GM18909 (cell line): ENCODE results near the gene PRKAG2.

Experiments
- ATAC-seq: cut with Tn5 transposase; IDR thresholded peaks from one replicate; pipeline ENCODE4 v1.9.1; 2021; ENCODE audit warnings: mild to moderate bottlenecking; ENCODE audit not compliant: unreplicated experiment, poor library complexity

The PRKAG2 gene

GRCh38 chr7:151518947-151519764, 357.8 kb downstream of the PRKAG2 start:
- peak; percentile 56 for ATAC-seq

- ATAC-seq = no peak
Observed at GRCh38 chr7:151518105-151518946, 358.6 kb downstream of the PRKAG2 start.

- ATAC-seq = no peak
Observed at GRCh38 chr7:151517601-151518104, 359.3 kb downstream of the PRKAG2 start.

- no peak for ATAC-seq
Observed at GRCh38 chr7:151515276-151515565, 361.7 kb downstream of the PRKAG2 start.

GRCh38 chr7:151514461-151515275, 362.2 kb downstream of the PRKAG2 start:
- ATAC-seq = no peak

GRCh38 chr7:151513133-151513532, 363.8 kb downstream of the PRKAG2 start:
- no peak for ATAC-seq

- ATAC-seq = no peak
Observed at GRCh38 chr7:151512353-151512752, 364.6 kb downstream of the PRKAG2 start.

- ATAC-seq = no peak
Observed at GRCh38 chr7:151511946-151512345, 365.0 kb downstream of the PRKAG2 start.

- ATAC-seq = no peak
Observed at GRCh38 chr7:151511270-151511669, 365.6 kb downstream of the PRKAG2 start.

- no peak for ATAC-seq
Observed at GRCh38 chr7:151509670-151510333, 367.1 kb downstream of the PRKAG2 start.

GRCh38 chr7:151508991-151509390, 367.9 kb downstream of the PRKAG2 start:
- no peak for ATAC-seq

GRCh38 chr7:151507806-151508205, 369.1 kb downstream of the PRKAG2 start:
- no peak for ATAC-seq

GRCh38 chr7:151506901-151507382, 370.0 kb downstream of the PRKAG2 start:
- ATAC-seq = no peak
